PC-3 (cell line): Measurements from ENCODE around the gene SYNJ2. TPM values are rescaled to one million over a fixed set of nuclear protein-coding genes. Genes with fewer than 3 reads are reported as not detected.

Experiments used
- ATAC-seq: fragments of 200-7000 bp; cut with Tn5 transposase; 2 replicates; pipeline ENCODE4 v1.9.1; 2020; ENCODE audit warnings: mild to moderate bottlenecking, moderate library complexity
- BruUV-seq: library from RNA; stranded (reverse); fragments of 400-500 nt; replicated peaks from 2 replicates; lab custom pipeline; 2021; lab: Mats Ljungman, UMichigan
- CTCF ChIA-PET: fragments of 300-600 bp; sonication (Branson Sonifier 250); formaldehyde crosslinking; loops from one replicate; lab custom pipeline; 2022; ENCODE audit warnings: antibody characterized with exemption; lab: Charles Lee
- POLR2A ChIA-PET: fragments of 300-600 bp; sonication (Branson Sonifier 250); formaldehyde crosslinking; loops from one replicate; lab custom pipeline; 2022; ENCODE audit warnings: antibody characterized with exemption; ENCODE audit not compliant: unreplicated experiment; lab: Charles Lee
- DNase-seq: peaks from one replicate; pipeline ENCODE4 v3.0.0-alpha.2; 2015
- H2AFZ ChIP-seq: fragments of 300-600 bp; sonication (generic); 2 replicates; pipeline ENCODE4 v1.6.0; 2016; ENCODE audit warnings: antibody characterized with exemption, low read length
- H3F3A ChIP-seq: fragments of 300-600 bp; sonication (generic); one replicate; pipeline ENCODE4 v1.6.0; 2017; ENCODE audit warnings: antibody characterized with exemption, low read length, control low read depth, mild to moderate bottlenecking; ENCODE audit not compliant: unreplicated experiment
- H3K27ac ChIP-seq: fragments of 300-600 bp; sonication (generic); 2 replicates; pipeline ENCODE4 v1.5.1; 2016; ENCODE audit warnings: mild to moderate bottlenecking, low read length
- H3K27me3 ChIP-seq: fragments of 300-600 bp; sonication (generic); 2 replicates; pipeline ENCODE4 v1.6.1; 2016; ENCODE audit warnings: low read length, mixed read lengths
- H3K36me3 ChIP-seq: fragments of 300-600 bp; sonication (generic); 2 replicates; pipeline ENCODE4 v1.6.1; 2016; ENCODE audit warnings: low read depth, mixed run types, low read length, mixed read lengths
- H3K4me1 ChIP-seq: fragments of 300-600 bp; sonication (generic); 2 replicates; pipeline ENCODE4 v1.5.1; 2016; ENCODE audit warnings: low read length; ENCODE audit not compliant: insufficient read depth
- H3K4me2 ChIP-seq: fragments of 300-600 bp; sonication (generic); 2 replicates; pipeline ENCODE4 v1.6.0; 2016; ENCODE audit warnings: low read length
- H3K4me3 ChIP-seq: fragments of 300-600 bp; sonication (generic); 2 replicates; pipeline ENCODE4 v1.5.1; 2016; ENCODE audit warnings: mild to moderate bottlenecking, low read length, mixed read lengths
- H3K79me2 ChIP-seq: fragments of 300-600 bp; sonication (generic); 2 replicates; pipeline ENCODE4 v1.6.1; 2017; ENCODE audit warnings: low read length, mixed read lengths
- H3K9ac ChIP-seq: fragments of 300-600 bp; sonication (generic); 2 replicates; pipeline ENCODE4 v1.6.0; 2016; ENCODE audit warnings: mild to moderate bottlenecking, low read length
- H3K9me2 ChIP-seq: fragments of 300-600 bp; sonication (generic); replicated peaks from 2 replicates; pipeline ENCODE4 v1.6.1; 2016; ENCODE audit warnings: mixed run types, low read length, mixed read lengths
- H3K9me3 ChIP-seq: fragments of 300-600 bp; sonication (generic); 2 replicates; pipeline ENCODE4 v1.6.1; 2016; ENCODE audit warnings: low read length, mixed read lengths
- H4K20me1 ChIP-seq: fragments of 300-600 bp; sonication (generic); 2 replicates; pipeline ENCODE4 v1.6.1; 2016; ENCODE audit warnings: low read length, mixed read lengths
- EZH2 ChIP-seq: fragments of 300-600 bp; sonication (generic); IDR thresholded peaks from one replicate; pipeline ENCODE4 v1.6.1; 2017; ENCODE audit warnings: antibody characterized with exemption, mild to moderate bottlenecking, low read length; ENCODE audit not compliant: unreplicated experiment
- EZH2phosphoT487 ChIP-seq: fragments of 300-600 bp; sonication (generic); IDR thresholded peaks from 2 replicates; pipeline ENCODE4 v1.6.1; 2018; ENCODE audit warnings: mild to moderate bottlenecking, antibody characterized with exemption, low read length, borderline replicate concordance
- intact Hi-C: fragments of 100-400 bp; cut with micrococcal nuclease; formaldehyde crosslinking; loops from 2 replicates; pipeline ENCODE4 v1.9.0; 2023
- total RNA-seq: library from RNA; depleted of rRNA; stranded (reverse); fragments of >200 nt; gene quantifications from 2 replicates; pipeline ENCODE4 v1.2.3, GENCODE V29; 2014
- TF ChIP-seq, protein P1 (sequence below): fragments of 300-600 bp; sonication (generic); conservative IDR thresholded peaks from 2 replicates; pipeline ENCODE4 v1.5.1; 2017; ENCODE audit warnings: antibody characterized with exemption, low read depth, mild to moderate bottlenecking, low read length

The SYNJ2 gene
- total RNA-seq, 1 experiment from 2014 or later = 21.5 TPM

DNA sequence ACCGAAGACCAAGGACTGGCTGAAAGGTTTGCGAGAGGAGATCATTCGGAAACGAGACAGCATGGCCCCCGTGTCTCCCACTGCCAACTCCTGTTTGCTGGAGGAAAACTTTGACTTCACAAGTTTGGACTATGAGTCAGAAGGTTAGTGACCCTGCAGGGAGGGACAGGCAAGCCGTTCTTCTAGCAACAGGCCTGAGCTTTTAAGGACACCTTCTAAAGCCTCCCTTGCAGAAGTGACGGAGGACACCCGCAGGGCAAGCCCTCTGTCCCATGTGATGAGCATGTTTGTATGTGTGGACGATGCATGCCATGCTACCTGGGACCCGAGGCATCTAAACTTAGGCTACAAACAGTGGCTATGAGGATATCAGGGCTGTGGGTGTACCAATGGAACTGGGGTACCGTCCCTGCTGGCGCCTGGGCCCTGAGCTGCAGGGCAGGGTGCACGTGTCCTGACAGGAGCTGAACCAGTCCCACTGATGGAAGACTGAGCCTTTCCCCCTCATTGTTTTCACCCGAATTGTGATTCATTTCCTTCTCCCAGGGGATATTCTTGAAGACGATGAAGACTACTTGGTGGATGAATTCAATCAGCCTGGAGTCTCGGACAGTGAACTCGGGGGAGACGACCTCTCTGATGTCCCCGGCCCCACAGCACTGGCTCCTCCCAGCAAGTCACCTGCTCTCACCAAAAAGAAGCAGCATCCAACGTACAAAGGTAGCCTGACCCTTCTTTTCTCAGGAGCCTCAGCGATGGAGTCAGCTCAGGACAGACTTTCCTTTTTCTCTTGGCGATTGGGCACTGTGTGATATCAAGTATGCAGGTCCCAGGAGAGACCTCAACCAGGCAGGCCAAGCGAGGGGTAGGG is 102.0 kb downstream of the SYNJ2 start:
- ATAC-seq = no peak
- Histone ChIP-seq H3K36me3 (peaks cover 11% of the 10 kb centered on the region; the same call in 1 of the 2 replicates), H3K9me2 (no peaks in the 10 kb centered on the region), H4K20me1 (no peaks in the 10 kb centered on the region), H3K27ac (no peak overlapping the region), H3K4me2 (no peak overlapping the region), H3K27me3 (no peaks in the 10 kb centered on the region), H3K4me1 (no peaks in the 10 kb centered on the region), H3K79me2 (no peaks in the 10 kb centered on the region), H3K9ac (no peak overlapping the region), H3F3A (no peaks in the 10 kb centered on the region), H3K9me3 (no peaks in the 10 kb centered on the region), H3K4me3 (no peak overlapping the region), H2AFZ (no peak overlapping the region)
- no TSS peak for BruUV-seq
- POLR2A ChIA-PET = no interaction called here
- intact Hi-C loops = no loop called here
- TF ChIP-seq EZH2 = no peak
- no peak for TF ChIP-seq EZH2phosphoT487
- TF ChIP-seq, protein P1, sequence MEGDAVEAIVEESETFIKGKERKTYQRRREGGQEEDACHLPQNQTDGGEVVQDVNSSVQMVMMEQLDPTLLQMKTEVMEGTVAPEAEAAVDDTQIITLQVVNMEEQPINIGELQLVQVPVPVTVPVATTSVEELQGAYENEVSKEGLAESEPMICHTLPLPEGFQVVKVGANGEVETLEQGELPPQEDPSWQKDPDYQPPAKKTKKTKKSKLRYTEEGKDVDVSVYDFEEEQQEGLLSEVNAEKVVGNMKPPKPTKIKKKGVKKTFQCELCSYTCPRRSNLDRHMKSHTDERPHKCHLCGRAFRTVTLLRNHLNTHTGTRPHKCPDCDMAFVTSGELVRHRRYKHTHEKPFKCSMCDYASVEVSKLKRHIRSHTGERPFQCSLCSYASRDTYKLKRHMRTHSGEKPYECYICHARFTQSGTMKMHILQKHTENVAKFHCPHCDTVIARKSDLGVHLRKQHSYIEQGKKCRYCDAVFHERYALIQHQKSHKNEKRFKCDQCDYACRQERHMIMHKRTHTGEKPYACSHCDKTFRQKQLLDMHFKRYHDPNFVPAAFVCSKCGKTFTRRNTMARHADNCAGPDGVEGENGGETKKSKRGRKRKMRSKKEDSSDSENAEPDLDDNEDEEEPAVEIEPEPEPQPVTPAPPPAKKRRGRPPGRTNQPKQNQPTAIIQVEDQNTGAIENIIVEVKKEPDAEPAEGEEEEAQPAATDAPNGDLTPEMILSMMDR = no peak
- no peak for DNase-seq
- CTCF ChIA-PET = no interaction called here

DNA sequence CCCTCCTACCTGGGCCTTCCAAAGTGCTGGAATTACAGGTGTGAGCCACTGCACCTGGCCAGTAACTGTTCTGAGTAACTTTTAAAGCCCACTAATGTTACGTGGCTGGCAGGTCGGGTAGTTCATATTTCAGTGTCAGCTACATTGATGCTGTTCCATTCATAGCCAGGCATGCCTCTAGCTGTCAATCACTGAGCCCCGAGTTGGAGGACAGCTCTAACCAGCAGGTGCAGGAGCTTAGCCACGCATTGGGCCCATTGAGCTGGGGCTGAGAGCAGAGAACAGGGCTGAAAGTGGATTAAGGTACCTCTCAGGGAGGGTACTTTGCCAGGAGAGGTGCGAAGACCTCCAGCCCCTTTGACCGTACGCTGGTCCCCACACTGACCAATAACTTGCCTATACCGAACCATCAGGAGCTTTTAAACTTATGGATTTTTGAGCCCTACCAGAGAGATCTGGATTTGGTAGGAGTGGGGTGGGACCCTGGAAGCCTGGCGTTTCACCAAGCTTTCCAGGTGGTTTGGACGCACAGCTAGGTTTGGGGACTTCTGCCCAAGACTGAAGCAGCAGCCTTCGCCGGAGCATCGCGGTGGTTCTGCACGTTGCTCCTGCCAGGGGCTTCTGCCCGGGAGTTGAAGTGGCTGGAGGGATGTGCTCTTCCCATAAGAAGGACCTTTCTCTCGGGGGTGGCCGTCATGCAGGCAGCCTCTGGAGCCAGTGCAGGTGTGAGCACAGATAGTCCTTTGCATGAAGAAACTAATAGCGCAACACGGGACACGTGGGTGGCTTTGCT is 103.8 kb downstream of the SYNJ2 start:
- POLR2A ChIA-PET = no interaction called here

More for the DNA sequence above, 103.8 kb downstream of the SYNJ2 start:
- Histone ChIP-seq H3K9me3 (no peaks in the 10 kb centered on the region), H3K27me3 (no peaks in the 10 kb centered on the region), H3K27ac (no peak overlapping the region), H3K4me3 (no peak overlapping the region), H3K9ac (no peak overlapping the region), H3K79me2 (no peaks in the 10 kb centered on the region), H2AFZ (no peak overlapping the region), H3K9me2 (no peaks in the 10 kb centered on the region), H4K20me1 (no peaks in the 10 kb centered on the region), H3K36me3 (peaks cover 13% of the 10 kb centered on the region; the same call in 1 of the 2 replicates), H3F3A (no peaks in the 10 kb centered on the region), H3K4me2 (no peak overlapping the region), H3K4me1 (no peaks in the 10 kb centered on the region)
- no peak for TF ChIP-seq EZH2
- TF ChIP-seq, protein P1 = no peak
- no peak for TF ChIP-seq EZH2phosphoT487
- CTCF ChIA-PET = no interaction called here
- intact Hi-C loops = no loop called here
- no TSS peak for BruUV-seq
- DNase-seq (no peak), ATAC-seq (no peak)
